Kidney epithelial cell (primary cell): ENCODE data around the gene CYP4F12. TPM values are rescaled to one million over a fixed set of nuclear protein-coding genes. Genes with fewer than 3 reads are reported as not detected.

ENCODE experiments used
- DNase-seq: peaks from one replicate; pipeline ENCODE4 v3.0.0-alpha.2; 2010; ENCODE audit warnings: low read depth
- H3K27me3 ChIP-seq: 2 replicates; pipeline ENCODE4 v1.6.0; 2011; ENCODE audit warnings: low read length; ENCODE audit not compliant: control insufficient read depth, insufficient read depth
- H3K36me3 ChIP-seq: 2 replicates; pipeline ENCODE4 v1.5.1; 2011; ENCODE audit warnings: low read length; ENCODE audit not compliant: control insufficient read depth, insufficient read depth
- H3K4me3 ChIP-seq: 2 replicates; pipeline ENCODE4 v1.5.1; 2011; ENCODE audit warnings: low read depth, mild to moderate bottlenecking, control low read depth, low read length
- CTCF ChIP-seq: IDR thresholded peaks from 2 replicates; pipeline ENCODE4 v1.5.1; 2011; ENCODE audit warnings: mild to moderate bottlenecking, moderate library complexity, low read length, control low read depth, inconsistent platforms; ENCODE audit not compliant: insufficient read depth, poor library complexity, severe bottlenecking
- total RNA-seq: library from RNA; depleted of rRNA; stranded (reverse); fragments of >200 nt; gene quantifications from 2 replicates; pipeline ENCODE4 v1.2.3, GENCODE V29; 2015

The CYP4F12 gene
- total RNA-seq, 1 donor from 2014 or later = not detected

- no peak overlapping the region for H3K4me3 ChIP-seq
- TF ChIP-seq CTCF = no peak
- no peaks in the 10 kb centered on the region for H3K36me3 ChIP-seq
- no peaks in the 10 kb centered on the region for H3K27me3 ChIP-seq
- no peak for DNase-seq
Measured at GRCh38 chr19:15680478-15681322, 7.8 kb downstream of the CYP4F12 start.

- no peaks in the 10 kb centered on the region for H3K27me3 ChIP-seq
- H3K4me3 ChIP-seq = no peak overlapping the region
- no peak for TF ChIP-seq CTCF
- DNase-seq = no peak
- H3K36me3 ChIP-seq = no peaks in the 10 kb centered on the region
Measured at GRCh38 chr19:15683411-15683810, 10.5 kb downstream of the CYP4F12 start.

GRCh38 chr19:15684828-15685227 lies 11.9 kb downstream of the CYP4F12 start:
- Histone ChIP-seq H3K4me3 (no peak overlapping the region), H3K27me3 (no peaks in the 10 kb centered on the region), H3K36me3 (no peaks in the 10 kb centered on the region)
- TF ChIP-seq CTCF = no peak
- no peak for DNase-seq

- DNase-seq = no peak
- no peak for TF ChIP-seq CTCF
- Histone ChIP-seq H3K4me3 (no peak overlapping the region), H3K27me3 (no peaks in the 10 kb centered on the region), H3K36me3 (no peaks in the 10 kb centered on the region)
Measured at GRCh38 chr19:15696654-15697194, 23.8 kb downstream of the CYP4F12 start.

GRCh38 chr19:15701757-15702533 lies 29.1 kb downstream of the CYP4F12 start:
- no peak for DNase-seq
- TF ChIP-seq CTCF = no peak

More at GRCh38 chr19:15701757-15702533, 29.1 kb downstream of the CYP4F12 start:
- no peaks in the 10 kb centered on the region for H3K27me3 ChIP-seq
- H3K4me3 ChIP-seq = no peak overlapping the region
- no peaks in the 10 kb centered on the region for H3K36me3 ChIP-seq
